ENCODE results near the gene NFIX. TPM values are rescaled to one million over a fixed set of nuclear protein-coding genes. Genes with fewer than 3 reads are reported as not detected.

Gene NFIX
- total and polyA plus RNA-seq, 2 of the 13 experiments (the other 11 are each of a cell fraction or from before 2014, with no cell fraction given) = 3.4 to 5.4 TPM

DNA sequence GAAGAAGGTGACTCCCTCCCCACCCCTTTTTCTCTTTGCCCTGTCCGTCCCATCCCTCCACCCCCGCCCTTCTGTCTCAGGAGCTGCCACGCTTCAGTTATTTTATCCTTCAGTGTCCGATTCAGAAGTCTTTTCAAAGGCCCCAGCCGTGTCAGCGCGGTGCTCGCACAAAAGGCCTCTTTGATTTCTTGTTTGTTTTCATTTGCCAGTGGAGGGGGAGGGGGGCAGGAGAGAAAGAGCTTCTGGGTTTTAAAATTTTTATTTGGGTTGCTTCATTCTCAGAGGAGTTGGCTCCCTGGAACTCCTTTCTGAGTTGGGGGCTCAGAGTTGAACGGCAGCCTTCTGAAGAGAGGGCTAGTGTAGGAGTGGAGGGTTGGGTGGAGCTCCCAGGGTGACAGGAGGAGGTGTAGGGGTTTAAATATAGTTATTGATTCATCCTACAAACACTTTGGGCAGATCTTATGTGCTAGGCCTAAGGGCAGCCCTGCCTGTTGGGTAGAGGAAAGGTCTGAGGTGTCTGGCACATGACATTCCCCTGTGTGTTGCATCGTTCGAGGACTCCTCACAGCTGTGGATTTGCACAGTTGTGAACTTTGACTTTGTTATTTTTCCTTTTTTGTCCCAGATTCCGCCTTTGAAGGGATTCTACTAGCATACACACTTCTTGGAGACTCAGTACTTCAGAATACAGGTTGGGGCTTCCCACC is 36.8 kb downstream of the NFIX start (continued):
- TF ChIP-seq, protein P1, sequence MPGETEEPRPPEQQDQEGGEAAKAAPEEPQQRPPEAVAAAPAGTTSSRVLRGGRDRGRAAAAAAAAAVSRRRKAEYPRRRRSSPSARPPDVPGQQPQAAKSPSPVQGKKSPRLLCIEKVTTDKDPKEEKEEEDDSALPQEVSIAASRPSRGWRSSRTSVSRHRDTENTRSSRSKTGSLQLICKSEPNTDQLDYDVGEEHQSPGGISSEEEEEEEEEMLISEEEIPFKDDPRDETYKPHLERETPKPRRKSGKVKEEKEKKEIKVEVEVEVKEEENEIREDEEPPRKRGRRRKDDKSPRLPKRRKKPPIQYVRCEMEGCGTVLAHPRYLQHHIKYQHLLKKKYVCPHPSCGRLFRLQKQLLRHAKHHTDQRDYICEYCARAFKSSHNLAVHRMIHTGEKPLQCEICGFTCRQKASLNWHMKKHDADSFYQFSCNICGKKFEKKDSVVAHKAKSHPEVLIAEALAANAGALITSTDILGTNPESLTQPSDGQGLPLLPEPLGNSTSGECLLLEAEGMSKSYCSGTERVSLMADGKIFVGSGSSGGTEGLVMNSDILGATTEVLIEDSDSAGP (CRISPR knock-in tag; IDR thresholded peaks at IDR 0.05; ENCODE audit: borderline replicate concordance) = no peak
- TF ChIP-seq HNF4A (CRISPR knock-in tag; IDR thresholded peaks at IDR 0.05) = peak; percentile 47; the same call in 1 of the 2 replicates
- TF ChIP-seq, protein P2, sequence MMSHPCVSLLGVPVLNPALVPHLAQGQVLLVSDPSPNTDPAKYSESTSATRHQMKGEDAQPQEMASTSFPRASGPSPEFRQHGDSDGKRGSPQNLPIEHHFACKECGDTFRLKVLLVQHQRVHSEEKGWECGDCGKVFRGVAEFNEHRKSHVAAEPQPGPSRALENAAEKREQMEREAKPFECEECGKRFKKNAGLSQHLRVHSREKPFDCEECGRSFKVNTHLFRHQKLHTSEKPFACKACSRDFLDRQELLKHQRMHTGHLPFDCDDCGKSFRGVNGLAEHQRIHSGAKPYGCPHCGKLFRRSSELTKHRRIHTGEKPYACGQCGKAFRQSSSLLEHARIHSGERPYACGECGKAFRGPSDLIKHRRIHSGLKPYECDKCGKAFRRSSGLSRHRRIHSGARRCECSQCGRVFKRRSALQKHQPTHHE (CRISPR knock-in tag; IDR thresholded peaks at IDR 0.05; ENCODE audit: borderline replicate concordance) = no peak
- TF ChIP-seq ZNF678 (CRISPR knock-in tag; IDR thresholded peaks at IDR 0.05) = no peak
- TF ChIP-seq ZNF264 (CRISPR knock-in tag; IDR thresholded peaks at IDR 0.05) = no peak
- no peak for TF ChIP-seq MTF1 (CRISPR knock-in tag; IDR thresholded peaks at IDR 0.05)
- TF ChIP-seq, protein P3, sequence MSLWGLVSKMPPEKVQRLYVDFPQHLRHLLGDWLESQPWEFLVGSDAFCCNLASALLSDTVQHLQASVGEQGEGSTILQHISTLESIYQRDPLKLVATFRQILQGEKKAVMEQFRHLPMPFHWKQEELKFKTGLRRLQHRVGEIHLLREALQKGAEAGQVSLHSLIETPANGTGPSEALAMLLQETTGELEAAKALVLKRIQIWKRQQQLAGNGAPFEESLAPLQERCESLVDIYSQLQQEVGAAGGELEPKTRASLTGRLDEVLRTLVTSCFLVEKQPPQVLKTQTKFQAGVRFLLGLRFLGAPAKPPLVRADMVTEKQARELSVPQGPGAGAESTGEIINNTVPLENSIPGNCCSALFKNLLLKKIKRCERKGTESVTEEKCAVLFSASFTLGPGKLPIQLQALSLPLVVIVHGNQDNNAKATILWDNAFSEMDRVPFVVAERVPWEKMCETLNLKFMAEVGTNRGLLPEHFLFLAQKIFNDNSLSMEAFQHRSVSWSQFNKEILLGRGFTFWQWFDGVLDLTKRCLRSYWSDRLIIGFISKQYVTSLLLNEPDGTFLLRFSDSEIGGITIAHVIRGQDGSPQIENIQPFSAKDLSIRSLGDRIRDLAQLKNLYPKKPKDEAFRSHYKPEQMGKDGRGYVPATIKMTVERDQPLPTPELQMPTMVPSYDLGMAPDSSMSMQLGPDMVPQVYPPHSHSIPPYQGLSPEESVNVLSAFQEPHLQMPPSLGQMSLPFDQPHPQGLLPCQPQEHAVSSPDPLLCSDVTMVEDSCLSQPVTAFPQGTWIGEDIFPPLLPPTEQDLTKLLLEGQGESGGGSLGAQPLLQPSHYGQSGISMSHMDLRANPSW (CRISPR knock-in tag; IDR thresholded peaks at IDR 0.05; ENCODE audit: borderline replicate concordance) = no peak
- TF ChIP-seq POLR2AphosphoS5 (IDR thresholded peaks at IDR 0.05; ENCODE audit: low read depth, low read length) = no peak
- TF ChIP-seq, protein P4, sequence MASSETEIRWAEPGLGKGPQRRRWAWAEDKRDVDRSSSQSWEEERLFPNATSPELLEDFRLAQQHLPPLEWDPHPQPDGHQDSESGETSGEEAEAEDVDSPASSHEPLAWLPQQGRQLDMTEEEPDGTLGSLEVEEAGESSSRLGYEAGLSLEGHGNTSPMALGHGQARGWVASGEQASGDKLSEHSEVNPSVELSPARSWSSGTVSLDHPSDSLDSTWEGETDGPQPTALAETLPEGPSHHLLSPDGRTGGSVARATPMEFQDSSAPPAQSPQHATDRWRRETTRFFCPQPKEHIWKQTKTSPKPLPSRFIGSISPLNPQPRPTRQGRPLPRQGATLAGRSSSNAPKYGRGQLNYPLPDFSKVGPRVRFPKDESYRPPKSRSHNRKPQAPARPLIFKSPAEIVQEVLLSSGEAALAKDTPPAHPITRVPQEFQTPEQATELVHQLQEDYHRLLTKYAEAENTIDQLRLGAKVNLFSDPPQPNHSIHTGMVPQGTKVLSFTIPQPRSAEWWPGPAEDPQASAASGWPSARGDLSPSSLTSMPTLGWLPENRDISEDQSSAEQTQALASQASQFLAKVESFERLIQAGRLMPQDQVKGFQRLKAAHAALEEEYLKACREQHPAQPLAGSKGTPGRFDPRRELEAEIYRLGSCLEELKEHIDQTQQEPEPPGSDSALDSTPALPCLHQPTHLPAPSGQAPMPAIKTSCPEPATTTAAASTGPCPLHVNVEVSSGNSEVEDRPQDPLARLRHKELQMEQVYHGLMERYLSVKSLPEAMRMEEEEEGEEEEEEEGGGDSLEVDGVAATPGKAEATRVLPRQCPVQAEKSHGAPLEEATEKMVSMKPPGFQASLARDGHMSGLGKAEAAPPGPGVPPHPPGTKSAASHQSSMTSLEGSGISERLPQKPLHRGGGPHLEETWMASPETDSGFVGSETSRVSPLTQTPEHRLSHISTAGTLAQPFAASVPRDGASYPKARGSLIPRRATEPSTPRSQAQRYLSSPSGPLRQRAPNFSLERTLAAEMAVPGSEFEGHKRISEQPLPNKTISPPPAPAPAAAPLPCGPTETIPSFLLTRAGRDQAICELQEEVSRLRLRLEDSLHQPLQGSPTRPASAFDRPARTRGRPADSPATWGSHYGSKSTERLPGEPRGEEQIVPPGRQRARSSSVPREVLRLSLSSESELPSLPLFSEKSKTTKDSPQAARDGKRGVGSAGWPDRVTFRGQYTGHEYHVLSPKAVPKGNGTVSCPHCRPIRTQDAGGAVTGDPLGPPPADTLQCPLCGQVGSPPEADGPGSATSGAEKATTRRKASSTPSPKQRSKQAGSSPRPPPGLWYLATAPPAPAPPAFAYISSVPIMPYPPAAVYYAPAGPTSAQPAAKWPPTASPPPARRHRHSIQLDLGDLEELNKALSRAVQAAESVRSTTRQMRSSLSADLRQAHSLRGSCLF (CRISPR knock-in tag; IDR thresholded peaks at IDR 0.05; ENCODE audit: borderline replicate concordance) = no peak
- TF ChIP-seq, protein P5, sequence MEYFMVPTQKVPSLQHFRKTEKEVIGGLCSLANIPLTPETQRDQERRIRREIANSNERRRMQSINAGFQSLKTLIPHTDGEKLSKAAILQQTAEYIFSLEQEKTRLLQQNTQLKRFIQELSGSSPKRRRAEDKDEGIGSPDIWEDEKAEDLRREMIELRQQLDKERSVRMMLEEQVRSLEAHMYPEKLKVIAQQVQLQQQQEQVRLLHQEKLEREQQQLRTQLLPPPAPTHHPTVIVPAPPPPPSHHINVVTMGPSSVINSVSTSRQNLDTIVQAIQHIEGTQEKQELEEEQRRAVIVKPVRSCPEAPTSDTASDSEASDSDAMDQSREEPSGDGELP (IDR thresholded peaks at IDR 0.05; ENCODE audit: borderline replicate concordance, low read depth) = peak; percentile 71; the same call in 1 of the 2 replicates
- 0 out of 2 replicates have a peak, but pooled peaks have one; percentile 18 for TF ChIP-seq ZNF350 (CRISPR knock-in tag; IDR thresholded peaks at IDR 0.05; ENCODE audit: borderline replicate concordance, low read depth)
- TF ChIP-seq, protein P6, sequence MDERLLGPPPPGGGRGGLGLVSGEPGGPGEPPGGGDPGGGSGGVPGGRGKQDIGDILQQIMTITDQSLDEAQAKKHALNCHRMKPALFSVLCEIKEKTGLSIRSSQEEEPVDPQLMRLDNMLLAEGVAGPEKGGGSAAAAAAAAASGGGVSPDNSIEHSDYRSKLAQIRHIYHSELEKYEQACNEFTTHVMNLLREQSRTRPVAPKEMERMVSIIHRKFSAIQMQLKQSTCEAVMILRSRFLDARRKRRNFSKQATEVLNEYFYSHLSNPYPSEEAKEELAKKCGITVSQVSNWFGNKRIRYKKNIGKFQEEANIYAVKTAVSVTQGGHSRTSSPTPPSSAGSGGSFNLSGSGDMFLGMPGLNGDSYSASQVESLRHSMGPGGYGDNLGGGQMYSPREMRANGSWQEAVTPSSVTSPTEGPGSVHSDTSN (CRISPR knock-in tag; IDR thresholded peaks at IDR 0.05) = no peak
- peak; percentile 56; the same call in 1 of the 2 replicates for TF ChIP-seq SALL1 (CRISPR knock-in tag; IDR thresholded peaks at IDR 0.05)
- peak; percentile 14; the same call in 1 of the 2 replicates for TF ChIP-seq ZBTB7B (CRISPR knock-in tag; IDR thresholded peaks at IDR 0.05)
- TF ChIP-seq ZNF788 (CRISPR knock-in tag; IDR thresholded peaks at IDR 0.05; ENCODE audit: borderline replicate concordance) = no peak
- 0 out of 2 replicates have a peak, but pooled peaks have one; percentile 19 for TF ChIP-seq RXRB (CRISPR knock-in tag; IDR thresholded peaks at IDR 0.05; ENCODE audit: borderline replicate concordance)
